Astrocyte of the cerebellum (primary cell): Measurements from ENCODE around the gene WDR26.

ENCODE experiments used
- DNase-seq: peaks from one replicate; pipeline ENCODE4 v3.0.0-alpha.2; 2011; ENCODE audit warnings: low read depth
- H3K4me3 ChIP-seq: 2 replicates; pipeline ENCODE4 v1.5.1; 2011; ENCODE audit warnings: mild to moderate bottlenecking, low read depth, low read length, moderate library complexity
- CTCF ChIP-seq: IDR thresholded peaks from 2 replicates; pipeline ENCODE4 v1.5.1; 2012; ENCODE audit warnings: low read length, low read depth, moderate library complexity, mild to moderate bottlenecking; ENCODE audit errors: missing control alignments
- in situ Hi-C: cut with HindIII; loops from 2 replicates; pipeline ENCODE4 v1.10.0; 2017; ENCODE audit warnings: low sequenced_read_pairs

WDR26 gene

DNA sequence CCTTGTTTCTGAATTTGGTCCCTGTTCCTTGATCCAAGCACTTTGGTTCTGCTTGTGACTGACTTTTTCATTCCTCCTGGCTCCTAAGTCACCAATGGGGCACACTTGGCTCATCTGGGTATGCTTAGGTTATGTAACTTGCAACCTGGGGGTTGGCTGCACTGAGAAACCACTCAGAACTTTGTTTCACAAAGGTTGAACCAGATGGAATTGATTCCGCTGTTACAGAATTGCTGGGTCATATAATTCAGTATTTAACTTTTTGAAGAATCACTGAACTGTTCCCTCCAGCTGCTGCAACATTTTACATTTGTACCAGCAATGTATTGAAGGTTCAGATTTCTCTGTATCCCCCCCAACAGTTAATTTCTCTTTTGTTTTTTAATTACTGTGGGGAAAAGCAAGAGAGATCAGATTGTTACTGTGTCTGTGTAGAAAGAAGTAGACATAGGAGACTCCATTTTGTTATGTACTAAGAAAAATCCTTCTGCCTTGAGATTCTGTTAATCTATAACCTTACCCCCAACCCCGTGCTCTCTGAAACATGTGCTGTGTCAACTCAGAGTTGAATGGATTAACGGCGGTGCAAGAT lies 95.1 kb downstream of the WDR26 start:
- DNase-seq: no peak
- no peak for TF ChIP-seq CTCF
- in situ Hi-C loops: no loop called here
- no peak overlapping the region for H3K4me3 ChIP-seq

DNA sequence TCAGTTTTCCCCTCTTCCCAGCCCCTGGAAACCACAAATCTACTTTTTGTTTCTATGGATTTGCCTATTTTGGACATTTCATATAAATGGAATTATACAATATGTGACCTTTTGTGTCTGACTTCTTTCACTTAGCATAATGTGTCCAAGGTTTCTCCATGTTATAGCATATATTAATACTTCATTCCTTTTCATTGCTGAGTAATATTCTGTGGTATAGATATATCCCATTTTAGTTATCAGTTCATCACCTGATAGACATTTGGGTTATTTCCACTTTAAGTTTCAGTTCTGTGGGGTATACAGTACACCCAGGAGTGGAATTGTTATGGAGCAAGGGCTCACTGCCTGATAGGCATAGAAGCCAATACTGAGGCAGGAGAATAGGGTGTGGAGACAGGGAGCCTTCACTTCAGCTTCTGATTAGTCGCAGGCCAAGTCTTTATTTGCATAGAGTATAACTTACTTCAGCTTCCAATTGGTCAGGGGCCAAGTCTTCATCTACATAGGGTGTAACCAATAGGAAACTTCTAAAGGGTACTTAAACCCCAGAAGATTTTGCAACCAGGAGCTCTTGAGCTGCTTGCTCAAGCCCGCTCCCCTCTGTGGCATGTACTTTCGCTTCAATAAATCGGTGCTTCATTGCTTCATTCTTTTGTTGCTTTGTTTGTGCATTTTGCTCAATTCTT lies 96.3 kb downstream of the WDR26 start:
- H3K4me3 ChIP-seq: no peak overlapping the region
- DNase-seq: no peak
- in situ Hi-C loops: no loop called here
- TF ChIP-seq CTCF: no peak
